ENCODE measurements around the gene PPP2R5C. TPM values are rescaled to one million over a fixed set of nuclear protein-coding genes. Genes with fewer than 3 reads are reported as not detected.
"Not testable (repeated sequence)": the region's sequence is repeated elsewhere in the genome, so short reads cannot be mapped to it uniquely, and the experiment has no call there.

PPP2R5C gene
- total RNA-seq, 1 donor from 2014 or later: 55.3 TPM

DNA sequence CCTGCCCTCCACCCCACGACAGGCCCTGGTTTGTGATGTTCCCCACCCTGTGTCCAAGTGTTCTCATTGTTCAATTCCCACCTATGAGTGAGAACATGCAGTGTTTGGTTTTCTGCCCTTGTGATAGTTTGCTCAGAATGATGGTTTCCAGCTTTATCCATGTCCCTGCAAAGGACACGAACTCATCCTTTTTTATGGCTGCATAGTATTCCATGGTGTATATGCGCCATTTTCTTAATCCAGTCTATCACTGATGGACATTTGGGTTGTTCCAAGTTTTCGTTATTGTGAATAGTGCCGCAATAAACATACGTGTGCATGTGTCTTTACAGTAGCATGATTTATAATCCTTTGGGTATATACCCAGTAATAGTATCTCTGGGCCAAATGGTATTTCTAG is 17.1 kb upstream of the PPP2R5C start:
- not testable (repeated sequence) for H3K4me3 ChIP-seq (ENCODE audit: low read length in 3 of 3); H3K36me3 ChIP-seq (ENCODE audit: control insufficient read depth in 3 of 3, insufficient read depth in 3 of 3, low read length in 3 of 3); H3K9me3 ChIP-seq (ENCODE audit: control insufficient read depth in 3 of 3, low read length in 3 of 3); H3K9ac ChIP-seq (ENCODE audit: low read depth in 1 of 3, low read length in 3 of 3); H3K27me3 ChIP-seq (ENCODE audit: control insufficient read depth in 3 of 3, insufficient read depth in 3 of 3, low read length in 3 of 3); H3K4me1 ChIP-seq (ENCODE audit: control insufficient read depth in 3 of 3, insufficient read depth in 3 of 3, low read length in 3 of 3); H3K27ac ChIP-seq (ENCODE audit: low read depth, low read length)

GRCh38 chr14:101749756-101750155 is 11.8 kb upstream of the PPP2R5C start:
- not testable (repeated sequence) for H3K9me3 ChIP-seq (ENCODE audit: control insufficient read depth in 3 of 3, low read length in 3 of 3); H3K27ac ChIP-seq (ENCODE audit: low read depth, low read length)
- peaks cover 2 to 14% (median 5%) of the 10 kb centered on the region in 3 donors for H3K27me3 ChIP-seq (ENCODE audit: control insufficient read depth in 3 of 3, insufficient read depth in 3 of 3, low read length in 3 of 3)

GRCh38 chr14:101754893-101755292 is 6.6 kb upstream of the PPP2R5C start:
- Histone ChIP-seq H3K9ac (ENCODE audit: low read depth in 1 of 3, low read length in 3 of 3) (no peak overlapping the region), H3K36me3 (ENCODE audit: control insufficient read depth in 3 of 3, insufficient read depth in 3 of 3, low read length in 3 of 3) (no peaks in the 10 kb centered on the region), H3K4me3 (ENCODE audit: low read length in 3 of 3) (no peak overlapping the region), H3K9me3 (ENCODE audit: control insufficient read depth in 3 of 3, low read length in 3 of 3) (no peaks in the 10 kb centered on the region), H3K27me3 (ENCODE audit: control insufficient read depth in 3 of 3, insufficient read depth in 3 of 3, low read length in 3 of 3) (peaks cover 2 to 15% (median 5%) of the 10 kb centered on the region in 3 donors), H3K27ac (ENCODE audit: low read depth, low read length) (no peak overlapping the region), H3K4me1 (ENCODE audit: control insufficient read depth in 3 of 3, insufficient read depth in 3 of 3, low read length in 3 of 3) (peaks cover 0 to 1% (median under 1%) of the 10 kb centered on the region in 3 donors)

More at GRCh38 chr14:101749756-101750155, 11.8 kb upstream of the PPP2R5C start:
- not testable (repeated sequence) for H3K4me1 ChIP-seq (ENCODE audit: control insufficient read depth in 3 of 3, insufficient read depth in 3 of 3, low read length in 3 of 3); H3K9ac ChIP-seq (ENCODE audit: low read depth in 1 of 3, low read length in 3 of 3); H3K36me3 ChIP-seq (ENCODE audit: control insufficient read depth in 3 of 3, insufficient read depth in 3 of 3, low read length in 3 of 3); H3K4me3 ChIP-seq (ENCODE audit: low read length in 3 of 3)

DNA sequence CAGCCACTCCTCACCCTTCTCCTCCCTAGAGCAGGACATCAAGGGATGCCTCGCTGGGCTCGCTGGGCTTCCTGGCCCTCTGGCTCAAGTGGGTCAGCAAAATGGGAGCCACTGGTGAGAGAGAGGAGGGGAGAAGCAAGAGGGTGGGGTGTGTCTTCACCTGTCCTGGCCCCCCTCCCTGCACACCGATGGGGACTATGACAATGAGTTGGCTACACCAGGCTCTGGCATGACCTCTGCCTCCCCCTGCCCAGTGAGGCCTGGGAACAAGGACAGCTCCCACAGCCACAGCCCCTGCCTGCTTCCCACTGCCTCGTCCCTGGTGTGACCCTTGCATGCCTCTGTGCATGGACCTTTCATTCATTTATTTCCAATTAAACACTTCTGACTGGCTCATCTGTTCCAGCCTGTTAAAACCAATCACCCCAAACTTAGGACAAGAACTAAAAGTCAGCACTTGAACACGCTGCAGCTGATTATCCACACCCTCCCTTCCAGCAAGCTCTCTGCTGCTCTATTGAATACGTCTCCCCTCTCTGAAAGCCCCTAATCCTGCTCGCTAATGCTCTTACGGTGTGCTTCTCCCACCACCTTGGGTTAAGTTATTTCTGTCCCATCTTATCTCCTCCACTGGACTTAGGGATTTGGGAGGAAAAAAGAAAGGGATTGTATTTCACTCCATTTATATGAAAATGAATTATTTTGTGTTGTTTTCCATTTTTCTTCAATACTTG is 5.8 kb upstream of the PPP2R5C start:
- H3K4me1 ChIP-seq (ENCODE audit: control insufficient read depth in 3 of 3, insufficient read depth in 3 of 3, low read length in 3 of 3): peaks cover 0 to 3% (median 3%) of the 10 kb centered on the region in 3 donors
- H3K27ac ChIP-seq (ENCODE audit: low read depth, low read length): no peak overlapping the region
- H3K36me3 ChIP-seq (ENCODE audit: control insufficient read depth in 3 of 3, insufficient read depth in 3 of 3, low read length in 3 of 3): no peaks in the 10 kb centered on the region
- H3K27me3 ChIP-seq (ENCODE audit: control insufficient read depth in 3 of 3, insufficient read depth in 3 of 3, low read length in 3 of 3): peaks cover 2 to 7% (median 5%) of the 10 kb centered on the region in 3 donors
- H3K9me3 ChIP-seq (ENCODE audit: control insufficient read depth in 3 of 3, low read length in 3 of 3): no peaks in the 10 kb centered on the region
- H3K9ac ChIP-seq (ENCODE audit: low read depth in 1 of 3, low read length in 3 of 3): no peak overlapping the region
- no peak overlapping the region for H3K4me3 ChIP-seq (ENCODE audit: low read length in 3 of 3)

- no peaks in the 10 kb centered on the region for H3K36me3 ChIP-seq (ENCODE audit: control insufficient read depth in 3 of 3, insufficient read depth in 3 of 3, low read length in 3 of 3)
- H3K9me3 ChIP-seq (ENCODE audit: control insufficient read depth in 3 of 3, low read length in 3 of 3): no peaks in the 10 kb centered on the region
- no peak overlapping the region for H3K9ac ChIP-seq (ENCODE audit: low read depth in 1 of 3, low read length in 3 of 3)
These were observed 4.3 kb upstream of the PPP2R5C start for GRCh38 chr14:101757064-101757838.

GRCh38 chr14:101757839-101758211 is 3.7 kb upstream of the PPP2R5C start:
- H3K4me3 ChIP-seq (ENCODE audit: low read length in 3 of 3): no peak overlapping the region
- H3K27me3 ChIP-seq (ENCODE audit: control insufficient read depth in 3 of 3, insufficient read depth in 3 of 3, low read length in 3 of 3): peaks cover 0 to 4% (median 2%) of the 10 kb centered on the region in 3 donors
- peaks cover 5 to 10% (median 6%) of the 10 kb centered on the region in 3 donors for H3K4me1 ChIP-seq (ENCODE audit: control insufficient read depth in 3 of 3, insufficient read depth in 3 of 3, low read length in 3 of 3)
- no peak overlapping the region for H3K27ac ChIP-seq (ENCODE audit: low read depth, low read length)
- no peaks in the 10 kb centered on the region for H3K9me3 ChIP-seq (ENCODE audit: control insufficient read depth in 3 of 3, low read length in 3 of 3)
- no peak overlapping the region for H3K9ac ChIP-seq (ENCODE audit: low read depth in 1 of 3, low read length in 3 of 3)
- no peaks in the 10 kb centered on the region for H3K36me3 ChIP-seq (ENCODE audit: control insufficient read depth in 3 of 3, insufficient read depth in 3 of 3, low read length in 3 of 3)

More at GRCh38 chr14:101757064-101757838, 4.3 kb upstream of the PPP2R5C start:
- Histone ChIP-seq H3K4me3 (ENCODE audit: low read length in 3 of 3) (no peak overlapping the region), H3K4me1 (ENCODE audit: control insufficient read depth in 3 of 3, insufficient read depth in 3 of 3, low read length in 3 of 3) (peaks cover 1 to 7% (median 4%) of the 10 kb centered on the region in 3 donors), H3K27ac (ENCODE audit: low read depth, low read length) (no peak overlapping the region), H3K27me3 (ENCODE audit: control insufficient read depth in 3 of 3, insufficient read depth in 3 of 3, low read length in 3 of 3) (peaks cover 0 to 4% (median 2%) of the 10 kb centered on the region in 3 donors)

GRCh38 chr14:101758913-101759593 is 2.5 kb upstream of the PPP2R5C start:
- Histone ChIP-seq H3K4me1 (ENCODE audit: control insufficient read depth in 3 of 3, insufficient read depth in 3 of 3, low read length in 3 of 3) (peaks cover 5 to 10% (median 6%) of the 10 kb centered on the region in 3 donors), H3K27ac (ENCODE audit: low read depth, low read length) (no peak overlapping the region), H3K36me3 (ENCODE audit: control insufficient read depth in 3 of 3, insufficient read depth in 3 of 3, low read length in 3 of 3) (peaks cover 2 to 7% (median 6%) of the 10 kb centered on the region in 3 donors), H3K9me3 (ENCODE audit: control insufficient read depth in 3 of 3, low read length in 3 of 3) (no peaks in the 10 kb centered on the region), H3K27me3 (ENCODE audit: control insufficient read depth in 3 of 3, insufficient read depth in 3 of 3, low read length in 3 of 3) (peaks cover 0 to 4% (median 2%) of the 10 kb centered on the region in 3 donors), H3K9ac (ENCODE audit: low read depth in 1 of 3, low read length in 3 of 3) (no peak overlapping the region), H3K4me3 (ENCODE audit: low read length in 3 of 3) (no peak overlapping the region)

- Histone ChIP-seq H3K9me3 (ENCODE audit: control insufficient read depth in 3 of 3, low read length in 3 of 3) (no peaks in the 10 kb centered on the region), H3K4me1 (ENCODE audit: control insufficient read depth in 3 of 3, insufficient read depth in 3 of 3, low read length in 3 of 3) (peaks cover 5 to 10% (median 6%) of the 10 kb centered on the region in 3 donors)
These were observed 1.1 kb upstream of the PPP2R5C start for GRCh38 chr14:101760138-101761011.

DNA sequence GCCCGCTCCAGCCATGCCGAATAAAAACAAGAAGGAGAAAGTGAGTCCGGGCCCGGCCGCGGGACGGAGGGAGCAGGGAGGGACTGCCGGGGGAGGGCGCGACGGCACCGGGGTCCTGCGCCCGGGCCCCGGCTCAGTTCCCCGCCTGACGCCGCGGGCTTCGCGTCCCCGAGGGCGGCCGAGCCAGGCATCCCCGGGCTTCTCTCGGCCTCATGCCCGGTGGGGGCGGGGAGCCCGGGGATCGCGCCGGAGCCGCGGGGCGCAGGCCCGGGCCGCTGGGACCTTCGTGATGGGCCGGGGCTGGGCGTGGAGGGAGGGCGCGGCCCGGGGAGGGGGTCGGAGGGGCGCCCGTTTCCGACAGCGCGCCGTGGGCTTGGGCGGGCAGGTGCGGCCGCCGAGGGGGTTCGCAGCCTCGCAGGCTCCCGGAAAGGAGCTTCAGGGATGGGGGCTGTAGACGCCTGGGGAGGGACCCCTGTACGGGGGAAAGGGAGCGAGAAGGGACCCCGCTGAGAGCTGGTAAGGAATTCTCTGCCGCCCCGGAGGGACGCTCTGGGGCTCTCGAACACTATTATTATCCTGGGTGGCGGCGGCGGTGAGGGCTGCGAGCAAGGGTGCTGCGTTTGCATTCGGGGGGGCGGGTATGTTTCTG is 496 bp downstream of the PPP2R5C start:
- Histone ChIP-seq H3K36me3 (ENCODE audit: control insufficient read depth in 3 of 3, insufficient read depth in 3 of 3, low read length in 3 of 3) (peaks cover 8 to 14% (median 10%) of the 10 kb centered on the region in 3 donors), H3K4me3 (ENCODE audit: low read length in 3 of 3) (peak overlapping the region; percentile 59 to 71 (median 66)), H3K9me3 (ENCODE audit: control insufficient read depth in 3 of 3, low read length in 3 of 3) (no peaks in the 10 kb centered on the region), H3K27me3 (ENCODE audit: control insufficient read depth in 3 of 3, insufficient read depth in 3 of 3, low read length in 3 of 3) (no peaks in the 10 kb centered on the region), H3K4me1 (ENCODE audit: control insufficient read depth in 3 of 3, insufficient read depth in 3 of 3, low read length in 3 of 3) (peaks cover 5 to 10% (median 6%) of the 10 kb centered on the region in 3 donors), H3K9ac (ENCODE audit: low read depth in 1 of 3, low read length in 3 of 3) (peak overlapping the region; percentile 68 to 78 (median 70)), H3K27ac (ENCODE audit: low read depth, low read length) (peak overlapping the region; percentile 49)

More at GRCh38 chr14:101760138-101761011, 1.1 kb upstream of the PPP2R5C start:
- Histone ChIP-seq H3K4me3 (ENCODE audit: low read length in 3 of 3) (peak overlapping the region; percentile 60 to 74 (median 74)), H3K9ac (ENCODE audit: low read depth in 1 of 3, low read length in 3 of 3) (peak overlapping the region in 2 of 3 donors; percentile 40 to 64), H3K27ac (ENCODE audit: low read depth, low read length) (peak overlapping the region; percentile 65), H3K27me3 (ENCODE audit: control insufficient read depth in 3 of 3, insufficient read depth in 3 of 3, low read length in 3 of 3) (no peaks in the 10 kb centered on the region), H3K36me3 (ENCODE audit: control insufficient read depth in 3 of 3, insufficient read depth in 3 of 3, low read length in 3 of 3) (peaks cover 8 to 9% (median 8%) of the 10 kb centered on the region in 3 donors)
